ENCODE results near the gene PIP5K1B.

- TF ChIP-seq EZH2phosphoT487 (IDR thresholded peaks at IDR 0.05; ENCODE audit: borderline replicate concordance) (no peak), CTCF (conservative IDR thresholded peaks at IDR 0.05; ENCODE audit: low read length) (no peak)
Measured at GRCh38 chr9:68664036-68664435, 41.0 kb upstream of the PIP5K1B start.

Data from Loucy (cell line).